ENCODE results near the gene NRL. TPM values are rescaled to one million over a fixed set of nuclear protein-coding genes. Genes with fewer than 3 reads are reported as not detected.

The NRL gene
- total RNA-seq, 3 donors from 2014 or later (not counting 1 experiment from before 2014, with no cell fraction given) = 0.78 to 3.3 (median 2.8) TPM

DNA sequence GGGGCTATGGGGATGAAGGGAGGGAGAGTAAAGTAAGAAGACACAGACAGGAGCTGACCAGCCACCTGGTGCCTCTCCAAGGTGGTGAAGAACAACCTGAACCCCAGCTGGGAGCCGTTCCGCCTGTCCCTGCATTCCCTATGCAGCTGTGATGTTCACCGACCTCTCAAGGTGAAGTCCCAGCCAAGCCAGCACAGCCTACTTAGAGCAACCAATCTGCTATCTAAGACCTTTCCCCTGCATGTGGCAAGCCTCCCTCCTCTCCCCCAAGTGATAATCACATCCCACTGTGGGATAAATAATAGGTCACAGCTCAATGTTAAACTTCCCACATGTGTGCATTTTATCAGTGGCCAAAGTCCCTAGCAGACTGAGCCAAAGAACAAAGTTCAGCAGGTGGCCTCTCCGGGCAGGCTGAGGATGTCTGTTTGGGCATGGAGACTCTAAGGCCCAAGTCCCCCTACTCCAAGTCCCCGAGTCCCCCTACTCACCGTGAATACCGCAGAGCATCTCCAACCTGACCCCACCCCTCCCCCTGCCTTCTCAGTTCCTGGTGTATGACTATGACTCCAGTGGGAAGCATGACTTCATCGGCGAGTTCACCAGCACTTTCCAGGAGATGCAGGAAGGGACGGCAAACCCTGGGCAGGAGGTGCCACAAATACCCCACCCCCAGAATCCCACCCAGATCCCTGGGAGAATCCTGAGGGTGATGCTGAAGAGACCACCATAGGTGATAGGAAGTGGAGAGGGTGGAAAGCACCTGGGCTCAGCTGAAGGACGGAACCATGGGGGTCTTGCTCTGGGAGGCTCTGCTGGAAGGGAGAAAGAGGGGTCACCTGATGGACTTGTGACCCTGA, 39.9 kb downstream of the NRL start:
- Histone ChIP-seq H3K36me3 (ENCODE audit: control insufficient read depth, insufficient read depth, low read length) (no peaks in the 10 kb centered on the region), H3K27me3 (ENCODE audit: control insufficient read depth, insufficient read depth, low read length) (no peaks in the 10 kb centered on the region), H3K27ac (ENCODE audit: low read length) (no peak overlapping the region), H3K9me3 (ENCODE audit: control insufficient read depth, insufficient read depth, low read length) (no peaks in the 10 kb centered on the region), H3K4me3 (ENCODE audit: low read length) (no peak overlapping the region), H3K4me1 (ENCODE audit: control insufficient read depth, insufficient read depth, low read length) (peaks cover 4% of the 10 kb centered on the region)
- H3K4me1 Mint-ChIP-seq = no peaks in the 10 kb centered on the region
- H3K27ac Mint-ChIP-seq = no peak overlapping the region
- no peak overlapping the region for H3K4me3 Mint-ChIP-seq
- no peaks in the 10 kb centered on the region for H3K9me3 Mint-ChIP-seq
- WGBS (ENCODE audit: insufficient coverage) = 85% methylated on average over 10 of the region's 11 CpGs
- H3K27me3 Mint-ChIP-seq (ENCODE audit: low read depth in 2 of 2) = peaks cover 0 to 7% of the 10 kb centered on the region in 2 donors
- DNase-seq (no peak), ATAC-seq (no peak)
- intact Hi-C loops (cut with micrococcal nuclease) = no loop called here
- no peaks in the 10 kb centered on the region for H3K36me3 Mint-ChIP-seq
- no peak for TF ChIP-seq CTCF (IDR thresholded peaks at IDR 0.05)

- no peaks in the 10 kb centered on the region for H3K36me3 Mint-ChIP-seq
- peaks cover 0 to 7% of the 10 kb centered on the region in 2 donors for H3K27me3 Mint-ChIP-seq (ENCODE audit: low read depth in 2 of 2)
- Histone ChIP-seq H3K9me3 (ENCODE audit: control insufficient read depth, insufficient read depth, low read length) (no peaks in the 10 kb centered on the region), H3K27ac (ENCODE audit: low read length) (no peak overlapping the region), H3K4me1 (ENCODE audit: control insufficient read depth, insufficient read depth, low read length) (peaks cover 4% of the 10 kb centered on the region), H3K4me3 (ENCODE audit: low read length) (no peak overlapping the region), H3K36me3 (ENCODE audit: control insufficient read depth, insufficient read depth, low read length) (no peaks in the 10 kb centered on the region), H3K27me3 (ENCODE audit: control insufficient read depth, insufficient read depth, low read length) (no peaks in the 10 kb centered on the region)
- H3K4me3 Mint-ChIP-seq = no peak overlapping the region
- H3K9me3 Mint-ChIP-seq = no peaks in the 10 kb centered on the region
- no peak for TF ChIP-seq CTCF (IDR thresholded peaks at IDR 0.05)
- intact Hi-C loops (cut with micrococcal nuclease) = no loop called here
- H3K27ac Mint-ChIP-seq = no peak overlapping the region
- no peak for ATAC-seq
- DNase-seq = no peak
- no peaks in the 10 kb centered on the region for H3K4me1 Mint-ChIP-seq
- 92% methylated on average over 24 of the region's 26 CpGs for WGBS (ENCODE audit: insufficient coverage)
Measured at GRCh38 chr14:24072881-24073877, 41.6 kb downstream of the NRL start.

- no peak overlapping the region for H3K4me3 ChIP-seq (ENCODE audit: low read length)
- ATAC-seq (no peak), DNase-seq (no peak)
- H3K27ac Mint-ChIP-seq = no peak overlapping the region
- H3K9me3 ChIP-seq (ENCODE audit: control insufficient read depth, insufficient read depth, low read length) = no peaks in the 10 kb centered on the region
- TF ChIP-seq CTCF (IDR thresholded peaks at IDR 0.05) = no peak
- no peaks in the 10 kb centered on the region for H3K9me3 Mint-ChIP-seq
- no peak overlapping the region for H3K27ac ChIP-seq (ENCODE audit: low read length)
- peaks cover 4% of the 10 kb centered on the region for H3K4me1 ChIP-seq (ENCODE audit: control insufficient read depth, insufficient read depth, low read length)
- H3K4me3 Mint-ChIP-seq = no peak overlapping the region
- no peaks in the 10 kb centered on the region for H3K36me3 Mint-ChIP-seq
- no peaks in the 10 kb centered on the region for H3K27me3 ChIP-seq (ENCODE audit: control insufficient read depth, insufficient read depth, low read length)
- no peaks in the 10 kb centered on the region for H3K4me1 Mint-ChIP-seq
- peaks cover 0 to 7% of the 10 kb centered on the region in 2 donors for H3K27me3 Mint-ChIP-seq (ENCODE audit: low read depth in 2 of 2)
- no peaks in the 10 kb centered on the region for H3K36me3 ChIP-seq (ENCODE audit: control insufficient read depth, insufficient read depth, low read length)
- intact Hi-C loops (cut with micrococcal nuclease) = no loop called here
- 89% methylated on average over 7 of the region's 7 CpGs for WGBS (ENCODE audit: insufficient coverage)
Measured at GRCh38 chr14:24072436-24072835, 42.3 kb downstream of the NRL start.

Measured in natural killer cell (primary cell).